Thoracic aorta (tissue), 2 donors: Measurements from ENCODE around the gene KLK2. TPM values are rescaled to one million over a fixed set of nuclear protein-coding genes. Genes with fewer than 3 reads are reported as not detected.

Experiments used
- ATAC-seq: fragments of 150-250 bp; one replicate; pipeline ENCODE4 v1.8.0; 2017; ENCODE audit warnings: low read depth; ENCODE audit not compliant: insufficient number of reproducible peaks, low FRiP score
- DNase-seq: peaks from one replicate; pipeline ENCODE4 v3.0.0-alpha.2; 2020; ENCODE audit warnings: low spot score
- H3K27ac ChIP-seq, 2 donors: fragments of 200-600 bp; sonication (generic); 1 replicate in 1 of 2; 2 replicates in 1 of 2; pipeline ENCODE4 v1.5.1; 2016; ENCODE audit warnings: mild to moderate bottlenecking in 2 of 2, moderate library complexity in 2 of 2
- H3K27me3 ChIP-seq: fragments of 200-600 bp; sonication (generic); replicated peaks from 2 replicates; pipeline ENCODE4 v1.6.0; 2016; ENCODE audit warnings: mild to moderate bottlenecking; ENCODE audit not compliant: insufficient read depth
- H3K36me3 ChIP-seq: fragments of 200-600 bp; sonication (generic); one replicate; pipeline ENCODE4 v1.5.1; 2016
- H3K4me1 ChIP-seq, 2 donors: fragments of 200-600 bp; sonication (generic); 1 replicate in 1 of 2; 2 replicates in 1 of 2; pipeline versions ENCODE4 v1.5.1 to v1.6.0; 2016; ENCODE audit warnings: low read depth in 2 of 2, mild to moderate bottlenecking in 1 of 2; ENCODE audit not compliant: control insufficient read depth in 1 of 2
- H3K4me3 ChIP-seq: fragments of 200-600 bp; sonication (generic); 2 replicates; pipeline ENCODE4 v1.5.1; 2016; ENCODE audit warnings: mild to moderate bottlenecking
- H3K9me3 ChIP-seq: fragments of 200-600 bp; sonication (generic); 2 replicates; pipeline ENCODE4 v1.5.1; 2016
- total RNA-seq, 2 donors: library from RNA; depleted of rRNA; stranded (reverse); fragments of >200 nt; gene quantifications; one replicate each; pipeline versions ENCODE4 v1.1.0 to v1.2.3, GENCODE V29; 2016
- TF ChIP-seq, protein P1 (sequence below): fragments of 200-600 bp; sonication (generic); IDR thresholded peaks from one replicate; pipeline ENCODE4 v1.5.1; 2019; ENCODE audit warnings: antibody characterized with exemption

The KLK2 gene
- total RNA-seq, 2 donors from 2014 or later: not detected

GRCh38 chr19:50882188-50882587, 8.9 kb downstream of the KLK2 start:
- H3K27me3 ChIP-seq: no peaks in the 10 kb centered on the region
- ATAC-seq: no peak

DNA sequence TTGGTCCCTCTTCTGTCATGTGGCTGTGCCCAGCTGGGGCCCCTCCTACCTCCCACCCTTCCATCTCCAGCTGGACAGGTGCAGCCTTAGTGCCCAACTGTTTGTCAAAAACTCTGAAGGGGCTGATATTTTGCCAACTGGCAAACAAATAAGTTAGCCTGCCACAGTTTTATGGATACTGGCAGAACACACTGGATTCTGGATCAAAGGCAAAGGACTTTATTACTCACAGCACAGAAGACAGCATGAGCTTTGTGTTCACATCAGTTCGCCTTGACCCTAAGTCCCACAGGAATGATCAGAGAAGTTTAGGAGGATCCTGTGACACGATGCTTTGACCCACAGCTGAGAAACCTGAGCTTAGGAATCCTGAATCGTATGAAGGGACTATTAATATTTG, 16.4 kb downstream of the KLK2 start:
- H3K9me3 ChIP-seq: no peaks in the 10 kb centered on the region
- H3K4me3 ChIP-seq: no peak overlapping the region
- no peak for ATAC-seq
- no peak overlapping the region for H3K27ac ChIP-seq
- no peak for DNase-seq
- H3K4me1 ChIP-seq: no peaks in the 10 kb centered on the region
- TF ChIP-seq, protein P1, sequence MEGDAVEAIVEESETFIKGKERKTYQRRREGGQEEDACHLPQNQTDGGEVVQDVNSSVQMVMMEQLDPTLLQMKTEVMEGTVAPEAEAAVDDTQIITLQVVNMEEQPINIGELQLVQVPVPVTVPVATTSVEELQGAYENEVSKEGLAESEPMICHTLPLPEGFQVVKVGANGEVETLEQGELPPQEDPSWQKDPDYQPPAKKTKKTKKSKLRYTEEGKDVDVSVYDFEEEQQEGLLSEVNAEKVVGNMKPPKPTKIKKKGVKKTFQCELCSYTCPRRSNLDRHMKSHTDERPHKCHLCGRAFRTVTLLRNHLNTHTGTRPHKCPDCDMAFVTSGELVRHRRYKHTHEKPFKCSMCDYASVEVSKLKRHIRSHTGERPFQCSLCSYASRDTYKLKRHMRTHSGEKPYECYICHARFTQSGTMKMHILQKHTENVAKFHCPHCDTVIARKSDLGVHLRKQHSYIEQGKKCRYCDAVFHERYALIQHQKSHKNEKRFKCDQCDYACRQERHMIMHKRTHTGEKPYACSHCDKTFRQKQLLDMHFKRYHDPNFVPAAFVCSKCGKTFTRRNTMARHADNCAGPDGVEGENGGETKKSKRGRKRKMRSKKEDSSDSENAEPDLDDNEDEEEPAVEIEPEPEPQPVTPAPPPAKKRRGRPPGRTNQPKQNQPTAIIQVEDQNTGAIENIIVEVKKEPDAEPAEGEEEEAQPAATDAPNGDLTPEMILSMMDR: no peak
- H3K36me3 ChIP-seq: no peaks in the 10 kb centered on the region
- H3K27me3 ChIP-seq: no peaks in the 10 kb centered on the region

More at GRCh38 chr19:50882188-50882587, 8.9 kb downstream of the KLK2 start:
- H3K9me3 ChIP-seq: no peaks in the 10 kb centered on the region
- H3K4me1 ChIP-seq: no peaks in the 10 kb centered on the region
- DNase-seq: no peak
- H3K27ac ChIP-seq: no peak overlapping the region
- TF ChIP-seq, protein P1: no peak
- H3K4me3 ChIP-seq: no peak overlapping the region
- H3K36me3 ChIP-seq: no peaks in the 10 kb centered on the region

GRCh38 chr19:50890422-50891252, 17.4 kb downstream of the KLK2 start:
- no peaks in the 10 kb centered on the region for H3K36me3 ChIP-seq
- no peaks in the 10 kb centered on the region for H3K4me1 ChIP-seq
- H3K9me3 ChIP-seq: no peaks in the 10 kb centered on the region
- H3K27me3 ChIP-seq: no peaks in the 10 kb centered on the region
- no peak for ATAC-seq
- DNase-seq: no peak
- TF ChIP-seq, protein P1: no peak
- H3K27ac ChIP-seq: no peak overlapping the region
- H3K4me3 ChIP-seq: no peak overlapping the region

- Histone ChIP-seq H3K9me3 (no peaks in the 10 kb centered on the region), H3K4me1 (no peaks in the 10 kb centered on the region), H3K27ac (no peak overlapping the region), H3K4me3 (no peak overlapping the region), H3K36me3 (no peaks in the 10 kb centered on the region), H3K27me3 (no peaks in the 10 kb centered on the region)
- ATAC-seq (no peak), DNase-seq (no peak)
- TF ChIP-seq, protein P1: no peak
These were observed 18.0 kb downstream of the KLK2 start for GRCh38 chr19:50891253-50891625.

DNA sequence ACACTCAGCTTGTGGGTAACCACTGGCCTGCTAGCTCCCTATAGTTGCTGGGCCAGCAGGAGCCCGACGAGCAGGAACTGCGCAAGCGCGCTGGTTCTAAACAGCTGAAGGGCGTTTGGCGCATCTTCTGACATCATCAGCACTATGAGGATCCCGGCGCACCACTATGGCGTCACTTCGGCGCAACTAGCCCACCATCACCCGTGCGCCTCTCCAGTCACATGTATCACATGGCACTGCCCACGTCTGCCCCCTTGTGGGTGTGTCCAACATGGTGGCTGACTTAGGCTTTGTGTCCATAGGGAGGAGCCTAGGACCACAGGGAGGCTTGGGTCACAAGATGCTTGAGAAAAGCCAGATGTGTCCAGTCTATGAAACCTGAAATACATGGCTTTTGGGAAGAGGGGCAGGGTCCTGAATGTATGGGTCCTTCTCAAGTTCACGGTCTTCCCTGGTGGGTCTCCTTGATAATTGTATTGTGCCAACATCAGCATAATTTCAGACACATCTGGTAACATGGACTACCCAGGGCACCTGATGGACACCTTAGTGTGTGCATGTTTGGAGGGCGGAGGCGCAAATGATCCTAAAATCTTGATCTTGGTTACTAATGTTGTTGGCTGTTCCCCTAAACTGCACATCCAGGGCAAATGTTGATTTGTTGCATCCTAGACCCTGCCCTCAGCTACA, 20.0 kb downstream of the KLK2 start:
- Histone ChIP-seq H3K27ac (no peak overlapping the region), H3K36me3 (no peaks in the 10 kb centered on the region), H3K4me3 (no peak overlapping the region), H3K9me3 (no peaks in the 10 kb centered on the region), H3K27me3 (no peaks in the 10 kb centered on the region), H3K4me1 (no peaks in the 10 kb centered on the region)
- DNase-seq: no peak
- no peak for ATAC-seq
- TF ChIP-seq, protein P1: no peak
